GM21619 (cell line): Measurements from ENCODE around the gene PLCB4.

Source experiments
- ATAC-seq: cut with Tn5 transposase; IDR thresholded peaks from one replicate; pipeline ENCODE4 v1.9.1; 2021; ENCODE audit not compliant: unreplicated experiment

Gene PLCB4

DNA sequence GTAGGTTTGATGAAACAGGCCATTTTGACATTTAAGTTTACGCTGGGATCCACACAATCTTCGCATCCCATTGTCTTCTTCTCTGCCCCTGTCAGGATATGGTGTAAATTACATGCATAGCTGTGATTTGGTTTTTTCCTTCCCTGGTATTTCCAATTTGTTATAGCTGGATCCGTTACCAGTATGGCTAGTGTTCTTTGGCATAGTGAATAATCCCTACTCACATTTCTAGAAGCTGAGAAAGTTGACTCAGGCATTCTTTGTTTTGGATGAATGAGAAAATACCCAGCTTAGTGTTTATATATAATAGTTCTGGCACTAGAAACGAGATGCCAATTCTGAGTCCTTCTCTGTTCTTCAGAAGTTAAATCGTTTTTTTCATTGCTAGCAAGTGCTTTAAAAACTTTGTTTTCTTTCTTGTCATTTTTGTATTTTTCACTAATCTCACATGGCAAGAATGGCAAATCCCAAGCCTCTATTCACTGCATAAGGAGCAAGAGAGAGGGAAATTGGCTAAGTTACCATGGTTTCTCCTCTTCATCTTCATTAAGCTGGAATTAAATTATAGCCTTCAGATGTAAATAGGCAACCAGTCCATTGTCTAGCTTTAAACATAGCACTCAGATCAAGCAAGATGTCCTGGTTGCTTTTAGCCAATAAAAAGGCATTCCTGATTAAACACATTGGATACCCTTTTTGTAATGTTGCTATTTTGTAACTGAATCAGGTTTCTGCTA, 353.6 kb downstream of the PLCB4 start:
- no peak for ATAC-seq

DNA sequence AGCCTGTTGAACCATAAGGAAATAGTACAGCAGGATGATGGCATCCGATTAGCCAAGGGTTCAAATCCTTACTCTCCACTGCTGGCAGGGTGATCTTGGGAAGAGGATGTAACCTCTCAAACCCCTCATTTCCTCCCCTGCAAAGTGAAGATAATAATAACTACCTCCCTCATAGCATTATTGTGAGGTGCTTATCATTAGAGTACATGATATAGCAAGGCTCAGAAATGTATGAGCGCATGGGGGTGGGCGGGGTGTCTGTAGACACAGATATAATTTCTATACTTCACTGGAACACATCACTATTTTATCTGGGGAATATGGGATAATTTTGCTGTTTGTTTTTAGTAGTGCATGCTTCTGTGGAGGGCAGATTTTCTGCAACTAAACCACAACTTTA, 355.7 kb downstream of the PLCB4 start:
- no peak for ATAC-seq

DNA sequence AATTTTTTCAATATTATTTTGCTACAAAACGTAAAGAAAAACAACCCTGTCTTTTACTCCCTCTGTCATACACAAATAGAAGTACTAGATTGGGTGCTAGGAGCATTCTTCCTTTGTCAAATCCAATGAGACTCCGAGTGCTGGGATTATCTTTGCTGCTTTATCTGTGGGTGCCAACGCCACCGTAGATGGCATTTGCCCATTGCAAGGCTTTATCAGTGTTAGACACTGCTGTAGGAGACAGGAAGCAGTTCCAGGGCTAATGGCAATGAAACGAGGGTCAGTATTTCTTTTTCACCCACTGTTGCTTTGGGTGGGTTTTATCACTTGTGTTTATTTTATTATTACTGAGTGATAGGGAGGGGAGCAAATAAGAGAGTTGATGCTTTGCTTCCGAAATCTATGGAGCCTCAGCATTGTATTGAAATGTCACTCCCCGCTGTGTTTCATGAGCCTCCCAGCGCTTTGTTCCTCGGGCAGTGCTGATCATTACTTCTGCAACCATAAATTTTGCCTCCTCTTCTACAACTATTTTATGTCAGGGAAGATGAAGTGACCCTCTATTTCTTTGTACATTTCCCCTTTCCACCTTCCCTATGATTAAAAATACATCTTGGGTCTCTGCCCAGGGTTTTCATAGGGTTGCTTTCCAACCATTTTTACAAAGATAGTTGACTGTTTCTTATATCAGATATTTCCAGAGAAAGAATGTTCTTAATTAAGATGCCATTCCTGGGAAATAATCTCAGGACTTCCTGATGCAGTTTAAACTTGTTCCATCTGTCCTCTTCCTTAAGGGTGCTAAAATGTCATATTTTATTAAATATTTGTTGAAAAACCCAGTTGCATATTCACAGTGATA, 358.8 kb downstream of the PLCB4 start:
- no peak for ATAC-seq

DNA sequence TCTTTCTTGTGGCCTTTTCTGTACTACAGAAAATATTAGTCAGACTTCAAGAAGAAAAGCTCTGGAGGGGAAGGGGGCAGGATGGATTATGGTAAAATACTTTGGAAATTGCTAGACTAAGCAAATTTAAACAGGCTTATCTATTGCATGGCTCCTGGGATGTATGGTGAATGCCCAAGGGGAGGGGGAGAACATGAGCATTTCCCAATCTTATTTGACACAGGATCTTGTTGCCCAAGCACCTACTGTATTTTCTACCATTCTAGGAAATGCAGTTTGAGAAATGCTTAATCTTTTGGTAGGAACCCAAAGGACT, 359.4 kb downstream of the PLCB4 start:
- no peak for ATAC-seq

DNA sequence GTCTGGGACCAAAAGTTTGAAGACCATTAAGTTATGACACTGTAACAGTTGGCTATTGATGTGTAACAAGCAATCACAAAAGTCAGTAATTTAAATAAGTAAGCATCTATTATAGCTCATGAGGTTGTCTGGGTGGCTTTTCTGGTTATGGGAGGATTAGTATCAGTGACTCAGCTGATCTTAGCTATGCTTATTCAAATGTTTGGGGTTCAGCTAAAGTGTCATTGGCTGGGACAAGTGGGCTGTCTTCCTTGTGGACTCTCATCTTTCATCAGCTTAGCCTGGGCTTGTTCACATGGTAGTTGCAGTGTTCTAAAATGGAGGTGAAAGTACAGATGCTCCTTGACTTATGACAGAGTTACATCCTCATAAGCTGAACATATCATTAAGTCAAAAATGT, 370.9 kb downstream of the PLCB4 start:
- ATAC-seq: no peak

DNA sequence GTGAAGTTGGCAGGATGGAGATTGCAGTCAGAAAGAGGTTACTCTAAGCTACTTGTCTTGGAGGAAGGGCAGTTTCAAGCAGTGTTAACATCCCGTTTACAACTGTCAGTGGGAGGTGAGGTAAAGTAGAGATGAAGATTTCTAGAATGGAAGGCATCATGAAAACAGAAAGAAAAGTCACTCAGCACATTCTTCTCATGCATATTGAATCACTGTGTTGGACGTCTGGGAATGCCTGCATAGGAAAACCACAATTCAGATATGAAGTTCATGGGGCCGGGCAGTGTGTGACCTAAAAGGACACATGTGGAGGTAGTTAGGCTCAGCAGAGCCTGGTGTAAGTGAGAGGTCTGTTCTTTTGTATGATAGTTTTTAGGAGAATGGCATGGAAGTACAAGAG, 372.0 kb downstream of the PLCB4 start:
- no peak for ATAC-seq

GRCh38 chr20:9441948-9442347, 373.1 kb downstream of the PLCB4 start:
- peak; percentile 83 for ATAC-seq

- peak; percentile 68 for ATAC-seq
Measured at GRCh38 chr20:9442858-9443257, 374.0 kb downstream of the PLCB4 start.

DNA sequence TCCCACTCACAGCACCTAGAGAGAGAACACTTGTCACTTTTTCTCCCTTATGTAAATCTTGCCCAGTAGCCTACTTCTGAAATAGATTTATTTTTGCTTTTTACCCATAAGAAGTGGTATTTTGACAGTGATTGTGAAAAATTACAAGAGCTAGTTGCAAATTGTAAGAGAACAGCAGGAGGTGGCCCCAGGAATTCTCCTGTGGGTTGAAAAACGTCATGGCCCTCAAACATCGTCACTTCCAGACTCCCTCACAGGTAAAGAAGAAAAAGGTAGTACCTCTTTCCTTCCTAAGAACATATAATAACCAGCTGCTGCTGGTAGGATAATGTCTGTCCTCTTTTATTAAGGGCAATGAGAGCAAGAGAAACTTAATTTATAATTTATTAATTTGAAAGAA, 376.0 kb downstream of the PLCB4 start:
- no peak for ATAC-seq

GRCh38 chr20:9447182-9447581, 378.3 kb downstream of the PLCB4 start:
- ATAC-seq: no peak

DNA sequence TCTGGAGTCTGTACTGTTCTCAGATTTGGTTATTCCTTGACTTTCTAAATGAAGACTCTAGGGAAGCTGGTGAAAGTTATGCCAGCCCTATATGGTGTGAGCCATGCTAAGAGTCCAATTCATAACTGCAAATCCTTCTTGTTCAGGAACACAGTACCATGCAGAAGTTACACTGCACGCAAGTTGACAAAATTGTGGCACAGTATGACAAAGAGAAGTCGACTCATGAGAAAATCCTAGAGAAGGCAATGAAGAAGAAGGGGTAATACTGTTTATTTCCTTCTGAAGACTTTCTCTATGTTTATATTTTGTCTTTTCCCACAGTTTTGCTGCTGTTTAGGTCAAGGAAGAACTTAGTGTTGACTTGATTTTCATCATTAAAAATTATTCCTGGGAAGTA, 384.3 kb downstream of the PLCB4 start:
- ATAC-seq: no peak

- ATAC-seq: no peak
Measured at GRCh38 chr20:9454791-9455190, 385.9 kb downstream of the PLCB4 start.

- peak; percentile 61 for ATAC-seq
Measured at GRCh38 chr20:9457136-9457535, 388.2 kb downstream of the PLCB4 start.

- ATAC-seq: no peak
Measured at GRCh38 chr20:9458138-9458796, 389.4 kb downstream of the PLCB4 start.

DNA sequence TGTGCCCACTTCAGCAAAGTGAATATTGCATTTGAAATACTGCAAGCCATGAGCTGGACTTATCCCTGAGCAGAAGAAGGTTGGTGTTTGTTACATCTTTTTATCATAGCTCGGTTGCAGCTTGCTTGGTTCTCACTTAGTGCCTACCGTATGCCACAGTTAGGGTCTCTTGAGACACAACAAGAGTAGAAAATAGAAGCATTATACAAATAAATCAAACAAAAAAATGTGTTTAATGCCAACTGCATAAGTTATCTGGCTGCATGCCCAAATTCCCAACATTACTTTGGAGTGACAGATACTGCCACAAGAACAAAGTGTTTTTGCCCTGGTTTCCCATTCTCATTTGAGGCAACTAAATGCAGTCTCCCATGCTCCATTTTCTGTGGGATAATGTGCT, 391.6 kb downstream of the PLCB4 start:
- no peak for ATAC-seq

GRCh38 chr20:9467995-9468394, 399.1 kb downstream of the PLCB4 start:
- no peak for ATAC-seq

DNA sequence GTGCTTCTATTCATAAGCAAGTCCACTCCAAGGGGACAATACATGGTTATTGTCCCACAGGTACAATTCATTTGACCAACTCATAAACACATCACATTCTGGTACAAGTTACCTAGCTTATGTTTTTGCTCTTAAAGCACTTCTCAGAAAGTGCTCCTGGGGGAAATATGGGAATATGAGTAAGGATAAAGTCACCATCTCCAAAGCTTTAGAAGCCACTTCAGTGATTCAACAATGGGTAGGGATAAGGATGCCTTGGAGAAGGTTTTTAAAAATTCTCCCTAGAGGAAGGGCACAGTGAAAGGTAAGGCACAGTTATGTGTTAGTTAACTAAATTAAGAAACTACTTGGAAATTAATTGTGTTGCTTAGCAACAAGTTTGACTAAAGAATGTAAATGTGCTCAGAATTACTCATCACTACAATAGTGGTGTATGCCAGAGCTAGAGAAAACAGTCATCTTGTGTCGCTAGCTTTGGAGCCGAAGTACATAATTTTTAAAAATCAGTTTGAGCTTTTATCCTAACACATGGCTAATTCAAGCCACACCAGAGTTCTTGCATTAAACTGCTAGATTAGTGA, 406.0 kb downstream of the PLCB4 start:
- no peak for ATAC-seq

DNA sequence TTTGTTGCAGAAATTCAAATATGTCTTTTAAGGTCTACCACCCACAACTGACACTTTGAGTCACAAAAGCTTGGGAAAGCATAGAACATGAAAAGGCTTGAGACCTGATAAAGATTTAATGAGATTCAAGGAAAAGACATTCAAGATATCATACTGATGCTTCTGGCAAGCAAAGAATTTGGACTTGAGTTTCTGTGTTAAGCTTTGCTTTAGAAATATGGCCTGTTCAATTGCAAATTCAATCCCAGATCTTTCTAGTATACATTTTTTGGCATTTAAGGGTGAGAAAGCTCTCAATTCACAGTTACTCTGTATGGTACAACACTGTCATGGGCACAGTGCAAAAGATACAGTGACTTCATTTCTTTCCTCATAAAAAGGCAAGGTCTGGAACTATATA, 406.6 kb downstream of the PLCB4 start:
- no peak for ATAC-seq

GRCh38 chr20:9476174-9476573, 407.3 kb downstream of the PLCB4 start:
- ATAC-seq: no peak

DNA sequence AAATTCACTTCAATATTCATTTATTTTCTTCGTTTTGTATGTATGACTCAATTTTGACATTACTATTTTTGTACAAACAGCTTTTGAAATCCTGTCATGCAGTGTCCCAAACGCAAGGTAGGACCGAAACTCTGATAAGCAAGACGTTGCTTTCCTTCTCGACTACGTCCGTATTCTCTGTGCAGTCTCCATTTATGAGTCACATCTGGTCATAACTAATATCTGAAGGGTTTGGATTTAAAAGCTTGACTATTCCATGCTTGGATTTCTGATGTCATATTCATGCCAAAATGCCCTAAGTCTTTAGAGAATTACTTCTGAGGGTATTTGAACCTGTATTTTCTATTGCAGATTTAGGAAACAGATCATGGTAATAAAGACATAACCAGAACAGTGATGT, 407.8 kb downstream of the PLCB4 start:
- ATAC-seq: no peak

DNA sequence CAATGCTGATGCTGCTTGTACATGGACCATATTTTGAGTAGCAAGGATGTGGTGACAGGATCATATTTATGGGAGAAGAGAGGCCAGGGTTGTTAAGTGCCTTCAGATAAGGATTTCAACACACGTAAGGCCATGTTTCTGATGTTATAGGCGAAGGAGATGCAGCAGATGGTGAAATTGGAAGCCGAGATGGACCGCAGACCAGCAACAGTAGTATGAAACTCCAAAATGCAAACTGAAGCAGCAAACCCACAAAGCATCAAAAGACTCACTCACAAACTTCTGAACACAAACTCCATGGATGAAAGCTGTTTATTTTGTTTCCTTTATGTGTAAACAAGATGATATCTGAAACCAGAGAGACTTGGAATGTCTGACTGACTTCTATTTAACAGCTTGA, 409.9 kb downstream of the PLCB4 start:
- no peak for ATAC-seq

DNA sequence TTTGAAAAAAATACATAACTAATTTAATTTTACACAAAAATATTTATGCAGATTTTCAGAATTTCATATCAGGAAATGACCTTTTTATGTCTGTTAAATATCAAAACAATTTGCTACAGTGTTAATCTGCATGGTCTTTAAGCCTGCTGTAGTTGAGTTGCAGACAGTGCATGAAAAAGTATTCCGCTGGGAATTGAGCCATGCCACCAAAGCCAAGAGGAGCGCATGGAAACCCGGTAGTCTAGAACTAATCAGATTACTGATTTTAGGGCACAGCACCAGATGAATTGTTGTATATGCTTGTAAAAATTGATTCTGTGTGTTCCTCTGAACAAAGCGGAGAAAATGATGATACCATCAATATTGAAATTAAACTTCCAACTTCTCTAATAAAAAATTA, 411.2 kb downstream of the PLCB4 start:
- ATAC-seq: no peak
